Esophagus squamous epithelium (tissue), 4 donors: ENCODE measurements around the gene ITSN2.

ENCODE experiments used
- CTCF ChIP-seq, 6 experiments: fragments of 450-650 bp in 4 of 6; fragments of 200-600 bp in 2 of 6; sonication (generic) in 2 of 6; IDR thresholded peaks; one replicate each; pipeline ENCODE4 v1.5.1; 2016 to 2019; ENCODE audit warnings: antibody characterized with exemption in 6 of 6, mild to moderate bottlenecking in 4 of 6, moderate library complexity in 4 of 6
- POLR2A ChIP-seq, 4 donors: fragments of 450-650 bp; IDR thresholded peaks; one replicate each; pipeline ENCODE4 v1.6.1; 2017; ENCODE audit warnings: antibody characterized with exemption in 4 of 4, mild to moderate bottlenecking in 4 of 4, moderate library complexity in 3 of 4

DNA sequence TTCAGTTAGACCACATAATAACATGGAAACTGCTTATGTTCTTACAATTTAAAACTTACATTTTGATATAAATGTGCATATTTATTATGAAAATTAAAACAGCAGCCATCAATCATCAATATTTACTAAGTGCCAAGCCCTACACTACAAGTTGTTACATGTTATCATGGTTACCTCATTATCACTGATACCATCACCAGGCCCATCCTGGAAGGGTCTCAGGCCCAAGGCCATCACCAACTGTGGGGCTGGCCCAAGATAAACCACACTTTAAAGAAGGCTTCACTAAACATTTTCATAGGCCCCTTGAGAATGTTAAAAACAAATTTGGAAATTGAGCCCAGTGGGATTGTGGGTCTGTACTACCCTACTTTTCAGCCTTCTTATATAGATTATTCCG lies 6.4 kb downstream of the ITSN2 start:
- no peak for TF ChIP-seq CTCF (IDR thresholded peaks at IDR 0.05)
- TF ChIP-seq POLR2A (IDR thresholded peaks at IDR 0.05): no peak
